ENCODE results near the gene ELMO3. TPM values are rescaled to one million over a fixed set of nuclear protein-coding genes. Genes with fewer than 3 reads are reported as not detected.

The ELMO3 gene
- total RNA-seq, 1 experiment from 2014 or later, result 8.6 TPM

- no peak overlapping the region for H3K27ac ChIP-seq (ENCODE audit: insufficient read length, low read depth, low read length)
- no peak overlapping the region for H2BK20ac ChIP-seq (ENCODE audit: low read depth, low read length, poor library complexity, severe bottlenecking)
- H3K23ac ChIP-seq (ENCODE audit: insufficient read length, low read depth, low read length), result no peak overlapping the region
- H2BK15ac ChIP-seq (ENCODE audit: low read depth, low read length), result no peak overlapping the region
- Mint-ChIP-seq H3K4me1 (peaks cover 14 to 52% of the 10 kb centered on the region in 2 experiments), H3K4me3 (peak overlapping the region; percentile 10 to 68; a peak in 3 of 5 replicates), H3K27me3 (ENCODE audit: low read depth) (peaks cover 94% of the 10 kb centered on the region), H3K9me3 (peaks cover 3 to 6% of the 10 kb centered on the region in 2 experiments; a peak in 3 of 5 replicates), H3K27ac (no peak overlapping the region), H3K36me3 (ENCODE audit: insufficient read depth in 1 of 3, low read depth in 3 of 3) (no peaks in the 10 kb centered on the region; a peak in 1 of 7 replicates)
- no peak overlapping the region for H4K5ac ChIP-seq (ENCODE audit: insufficient read length, low read depth, low read length)
- no peaks in the 10 kb centered on the region for H3K79me2 ChIP-seq (ENCODE audit: insufficient read depth, low read length)
- no peak overlapping the region for H3K4ac ChIP-seq (ENCODE audit: low read depth, low read length)
- no peak overlapping the region for H2BK5ac ChIP-seq (ENCODE audit: insufficient read length, low read length)
- H2BK120ac ChIP-seq (ENCODE audit: low read depth, low read length, poor library complexity, severe bottlenecking), result no peak overlapping the region
- H2AFZ ChIP-seq (ENCODE audit: low read length), result no peak overlapping the region
- no peak overlapping the region for H4K91ac ChIP-seq (ENCODE audit: insufficient read length, low read depth, low read length)
- no peak overlapping the region for H3K18ac ChIP-seq (ENCODE audit: insufficient read length, low read depth, low read length)
- H3K56ac ChIP-seq (ENCODE audit: insufficient read length, low read depth, low read length), result no peak overlapping the region
- no peak overlapping the region for H4K8ac ChIP-seq (replicated peaks; ENCODE audit: insufficient read length, low read depth, low read length)
- H3K23me2 ChIP-seq (ENCODE audit: insufficient read length, low read depth, low read length, poor library complexity, severe bottlenecking), result peaks cover 14% of the 10 kb centered on the region
- DNase-seq, result no peak
- no peaks in the 10 kb centered on the region for H3K4me1 ChIP-seq (ENCODE audit: insufficient read depth, low read length)
- WGBS (ENCODE audit: extremely low coverage, insufficient read length, low lambda C conversion rate), result no CpG with 5 or more reads among the region's 85 CpGs
- no peak overlapping the region for H2AK5ac ChIP-seq (ENCODE audit: insufficient read length, low read length)
- no peak overlapping the region for H2BK12ac ChIP-seq (ENCODE audit: insufficient read length, low read depth, low read length)
- TF ChIP-seq CTCF (conservative IDR thresholded peaks at IDR 0.05), result no peak
- H3K9me3 ChIP-seq (ENCODE audit: control insufficient read depth, low read depth, low read length), result no peaks in the 10 kb centered on the region
- no peaks in the 10 kb centered on the region for H4K20me1 ChIP-seq (ENCODE audit: control insufficient read depth, insufficient read depth, insufficient read length)
- no peak overlapping the region for H3K9ac ChIP-seq (ENCODE audit: extremely low read depth, insufficient read length, low read length)
- H3K79me1 ChIP-seq (ENCODE audit: insufficient read depth, low read depth, low read length, poor library complexity, severe bottlenecking), result no peaks in the 10 kb centered on the region
- peaks cover 87% of the 10 kb centered on the region for H3K27me3 ChIP-seq (ENCODE audit: insufficient read depth, low read length)
- H3K14ac ChIP-seq (ENCODE audit: insufficient read depth, low read length), result no peak overlapping the region
- H3T11ph ChIP-seq (ENCODE audit: low read length), result no peak overlapping the region
- H3K4me2 ChIP-seq (ENCODE audit: insufficient read depth, insufficient read length, low read length), result peak overlapping the region; percentile 13
Measured at GRCh38 chr16:67165121-67166078, 33.5 kb upstream of the ELMO3 start.

Measured in H9 (cell line).